HG02973 (cell line): ENCODE results near the gene NKX1-1.
"Not testable (repeated sequence)": the region's sequence is repeated elsewhere in the genome, so short reads cannot be mapped to it uniquely, and the experiment has no call there.

Experiments used
- ATAC-seq: cut with Tn5 transposase; IDR thresholded peaks from one replicate; pipeline ENCODE4 v1.9.1; 2021; ENCODE audit warnings: moderate library complexity; ENCODE audit not compliant: unreplicated experiment

Gene NKX1-1

GRCh38 chr4:1405636-1406393 is 427 bp downstream of the NKX1-1 start:
- no peak for ATAC-seq

- no peak for ATAC-seq
These were observed 997 bp downstream of the NKX1-1 start for GRCh38 chr4:1405254-1405635.

- ATAC-seq: no peak
These were observed 1.5 kb downstream of the NKX1-1 start for GRCh38 chr4:1404573-1405253.

GRCh38 chr4:1403591-1404572 is 2.4 kb downstream of the NKX1-1 start:
- no peak for ATAC-seq

- no peak for ATAC-seq
These were observed 3.1 kb downstream of the NKX1-1 start for GRCh38 chr4:1403177-1403583.

GRCh38 chr4:1402516-1403091 is 3.6 kb downstream of the NKX1-1 start:
- ATAC-seq: no peak

GRCh38 chr4:1402021-1402515 is 4.2 kb downstream of the NKX1-1 start:
- no peak for ATAC-seq

GRCh38 chr4:1401409-1402020 is 4.7 kb downstream of the NKX1-1 start:
- ATAC-seq: no peak

- ATAC-seq: no peak
These were observed 5.3 kb downstream of the NKX1-1 start for GRCh38 chr4:1400831-1401408.

- no peak for ATAC-seq
These were observed 5.9 kb downstream of the NKX1-1 start for GRCh38 chr4:1400191-1400805.

GRCh38 chr4:1399508-1400190 is 6.6 kb downstream of the NKX1-1 start:
- ATAC-seq: no peak

- no peak for ATAC-seq
These were observed 7.3 kb downstream of the NKX1-1 start for GRCh38 chr4:1398681-1399507.

- ATAC-seq: no peak
These were observed 9.3 kb downstream of the NKX1-1 start for GRCh38 chr4:1396806-1397455.

- ATAC-seq: no peak
These were observed 10.1 kb downstream of the NKX1-1 start for GRCh38 chr4:1395941-1396805.

- ATAC-seq: not testable (repeated sequence)
These were observed 10.8 kb downstream of the NKX1-1 start for GRCh38 chr4:1395389-1395820.

- not testable (repeated sequence) for ATAC-seq
These were observed 11.5 kb downstream of the NKX1-1 start for GRCh38 chr4:1394554-1395388.
